ENCODE data around the gene EPS8L1. TPM values are rescaled to one million over a fixed set of nuclear protein-coding genes. Genes with fewer than 3 reads are reported as not detected.
"Not testable (repeated sequence)": the region's sequence is repeated elsewhere in the genome, so short reads cannot be mapped to it uniquely, and the experiment has no call there.

The EPS8L1 gene
- total RNA-seq, 1 experiment from 2014 or later: 3.5 TPM

DNA sequence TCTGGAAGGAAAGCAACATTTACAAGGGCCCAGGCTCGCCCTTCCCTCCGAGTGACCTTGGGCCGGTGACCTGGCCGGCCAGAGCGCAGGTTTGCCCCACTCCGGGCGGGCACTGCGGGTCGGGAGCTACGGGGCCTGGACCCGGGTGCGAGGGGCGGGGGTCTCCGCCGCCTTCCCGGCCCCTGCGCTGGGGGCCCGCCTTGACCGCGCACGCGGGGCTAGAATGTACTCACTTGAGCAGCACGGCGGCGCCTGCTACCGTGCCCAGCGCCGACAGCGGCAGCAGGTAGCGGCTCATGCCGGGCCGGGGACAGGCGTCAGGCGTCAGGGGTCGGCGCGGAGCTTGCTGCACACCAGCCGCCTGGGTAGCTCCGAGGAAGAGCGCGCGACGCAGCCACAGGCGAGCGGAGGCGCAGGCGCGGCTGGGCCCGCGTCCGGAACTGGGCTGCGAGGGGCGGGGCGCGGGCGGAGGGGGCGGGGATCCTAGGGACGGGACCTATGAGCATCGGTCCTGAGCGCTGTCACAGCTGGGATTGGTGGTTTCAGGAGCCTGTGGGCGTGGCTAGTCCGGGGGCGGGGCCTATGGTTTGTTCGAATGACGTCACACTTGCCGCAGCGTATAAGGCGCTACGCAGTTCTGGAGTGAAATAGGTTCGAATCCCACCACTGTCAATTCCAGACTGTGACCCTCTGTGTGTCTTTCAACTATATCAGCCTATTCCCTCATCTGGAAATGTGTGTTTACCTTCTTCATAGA is 12.8 kb upstream of the EPS8L1 start, which contains the start of gene RDH13:
TSS of gene RDH13 (minus strand) at position 414 of the 757 bp plus-strand sequence. CDS start at position 298, 116 bp downstream.
- Histone ChIP-seq H3K4me1 (replicated peaks) (peaks cover 10% of the 10 kb centered on the region), H3K4me3 (peak within 1 kb of the TSS; percentile 60), H3K27ac (no peak within 1 kb of the TSS), H3K27me3 (replicated peaks) (peaks cover 17% of the 10 kb centered on the region), H3K36me3 (0 out of 2 replicates have a peak, but pooled peaks cover 3% of the 10 kb centered on the region), H3K9me3 (replicated peaks) (no peaks in the 10 kb centered on the region; the same call in 1 of the 2 replicates)
- peak; percentile 68 to 96 for DNase-seq (ENCODE audit: low read depth in 1 of 2, low spot score in 2 of 2)

DNA sequence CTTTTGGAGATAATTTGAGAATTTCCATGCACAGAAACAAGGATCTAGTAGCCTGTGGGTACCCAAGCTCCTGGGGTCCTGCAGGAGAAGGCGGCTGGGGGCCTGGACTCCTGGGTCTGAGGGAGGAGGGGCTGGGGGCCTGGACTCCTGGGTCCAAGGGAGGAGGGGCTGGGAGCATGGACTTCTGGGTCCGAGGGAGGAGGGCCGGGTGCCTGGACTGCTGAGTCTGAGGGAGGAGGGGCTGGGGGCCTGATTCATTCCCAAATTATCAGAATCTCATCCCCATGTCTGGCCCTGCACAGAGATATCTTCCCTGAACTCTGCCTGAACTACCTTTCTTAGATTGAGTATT is 12.2 kb upstream of the EPS8L1 start:
- H3K4me3 ChIP-seq: peak overlapping the region; percentile 60
- no peak overlapping the region for H3K27ac ChIP-seq
- peaks cover 10% of the 10 kb centered on the region for H3K4me1 ChIP-seq (replicated peaks)
- 0 out of 2 replicates have a peak, but pooled peaks cover 3% of the 10 kb centered on the region for H3K36me3 ChIP-seq
- H3K9me3 ChIP-seq (replicated peaks): no peaks in the 10 kb centered on the region; the same call in 1 of the 2 replicates
- H3K27me3 ChIP-seq (replicated peaks): peaks cover 21% of the 10 kb centered on the region
- DNase-seq (ENCODE audit: low read depth in 1 of 2, low spot score in 2 of 2): no peak

DNA sequence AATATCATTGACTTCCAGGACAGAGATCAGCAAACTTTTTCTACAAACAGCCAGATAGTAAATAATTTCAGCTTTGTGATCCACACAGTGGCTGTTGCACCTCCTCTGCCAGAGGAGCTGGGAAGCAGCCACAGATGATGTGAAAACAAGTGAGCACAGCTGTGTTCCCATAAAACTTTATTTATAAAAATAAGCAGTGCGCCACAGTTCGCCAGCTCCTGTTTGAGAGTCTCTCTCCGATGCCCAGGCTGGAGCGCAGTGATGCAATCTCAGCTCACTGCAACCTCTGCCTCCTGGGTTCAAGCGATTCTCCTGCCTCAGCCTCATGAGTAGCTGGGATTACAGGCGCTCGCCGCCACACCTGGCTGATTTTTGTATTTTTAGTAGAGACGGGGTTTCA is 10.2 kb upstream of the EPS8L1 start:
- not testable (repeated sequence) for H3K27ac ChIP-seq
- H3K27me3 ChIP-seq (replicated peaks): peaks cover 32% of the 10 kb centered on the region

DNA sequence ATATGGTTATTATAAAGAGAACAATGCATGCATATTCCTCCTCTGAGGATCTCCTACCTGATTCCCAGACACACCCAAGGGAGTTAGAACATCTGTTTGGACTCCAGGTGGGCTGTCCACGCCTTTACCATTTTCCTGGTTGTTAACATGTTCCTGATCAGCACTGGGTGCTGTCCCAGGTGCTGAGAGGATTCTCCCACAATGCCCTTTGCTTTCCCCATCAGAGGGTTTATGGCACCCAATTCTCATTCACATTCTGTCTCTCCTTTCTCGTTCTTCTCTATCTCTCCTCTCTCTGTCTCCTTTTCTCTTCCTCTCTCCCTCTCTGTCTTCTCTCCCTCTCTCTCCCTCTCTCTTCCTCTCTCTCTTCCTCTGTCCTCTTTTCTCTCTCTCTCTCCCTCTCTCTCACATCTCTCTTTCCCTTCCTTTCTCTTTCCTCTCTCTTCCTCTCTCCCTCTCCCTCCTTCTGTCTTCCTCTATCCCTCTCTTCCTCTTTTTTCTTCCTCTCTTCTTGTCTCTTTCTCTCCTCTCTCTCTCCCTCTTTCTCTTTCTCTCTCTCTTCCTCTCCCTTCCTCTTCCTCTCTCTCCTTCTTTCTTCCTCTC is 9.5 kb upstream of the EPS8L1 start:
- no peaks in the 10 kb centered on the region; the same call in 1 of the 2 replicates for H3K9me3 ChIP-seq (replicated peaks)
- peaks cover 36% of the 10 kb centered on the region for H3K27me3 ChIP-seq (replicated peaks)
- H3K36me3 ChIP-seq: 0 out of 2 replicates have a peak, but pooled peaks cover 3% of the 10 kb centered on the region
- no peak overlapping the region for H3K27ac ChIP-seq
- H3K4me3 ChIP-seq: no peak overlapping the region
- H3K4me1 ChIP-seq (replicated peaks): peaks cover 10% of the 10 kb centered on the region
- no peak for DNase-seq (ENCODE audit: low read depth in 1 of 2, low spot score in 2 of 2)

More for the DNA sequence above, 10.2 kb upstream of the EPS8L1 start:
- not testable (repeated sequence) for H3K9me3 ChIP-seq (replicated peaks); DNase-seq (ENCODE audit: low read depth in 1 of 2, low spot score in 2 of 2); H3K4me3 ChIP-seq; H3K36me3 ChIP-seq
- H3K4me1 ChIP-seq (replicated peaks): peaks cover 10% of the 10 kb centered on the region

DNA sequence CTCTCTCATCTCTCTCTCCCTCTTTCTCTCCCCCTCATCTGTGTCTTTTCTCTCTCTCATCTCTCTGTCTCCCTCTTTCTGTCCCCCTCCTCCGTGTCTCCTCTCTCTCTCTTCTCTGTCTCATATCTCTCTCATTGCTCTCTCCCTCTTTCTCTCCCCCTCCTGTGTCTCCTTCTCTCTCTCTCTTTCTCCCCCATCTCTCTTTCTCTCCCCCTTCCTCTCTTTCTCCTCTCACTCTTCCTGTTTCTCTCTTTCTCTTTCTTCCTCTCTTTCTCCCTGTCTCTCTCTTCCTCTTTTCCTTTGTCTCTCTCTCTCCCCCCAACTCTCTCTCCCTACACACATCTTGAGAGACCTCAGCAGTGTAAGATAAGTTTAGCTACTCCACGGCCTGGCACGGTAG is 7.8 kb upstream of the EPS8L1 start:
- Histone ChIP-seq H3K36me3 (no peaks in the 10 kb centered on the region), H3K9me3 (replicated peaks) (no peaks in the 10 kb centered on the region), H3K27me3 (replicated peaks) (peaks cover 37% of the 10 kb centered on the region), H3K27ac (no peak overlapping the region), H3K4me1 (replicated peaks) (0 out of 2 replicates have a peak, but pooled peaks cover 3% of the 10 kb centered on the region), H3K4me3 (no peak overlapping the region)
- DNase-seq (ENCODE audit: low read depth in 1 of 2, low spot score in 2 of 2): no peak

DNA sequence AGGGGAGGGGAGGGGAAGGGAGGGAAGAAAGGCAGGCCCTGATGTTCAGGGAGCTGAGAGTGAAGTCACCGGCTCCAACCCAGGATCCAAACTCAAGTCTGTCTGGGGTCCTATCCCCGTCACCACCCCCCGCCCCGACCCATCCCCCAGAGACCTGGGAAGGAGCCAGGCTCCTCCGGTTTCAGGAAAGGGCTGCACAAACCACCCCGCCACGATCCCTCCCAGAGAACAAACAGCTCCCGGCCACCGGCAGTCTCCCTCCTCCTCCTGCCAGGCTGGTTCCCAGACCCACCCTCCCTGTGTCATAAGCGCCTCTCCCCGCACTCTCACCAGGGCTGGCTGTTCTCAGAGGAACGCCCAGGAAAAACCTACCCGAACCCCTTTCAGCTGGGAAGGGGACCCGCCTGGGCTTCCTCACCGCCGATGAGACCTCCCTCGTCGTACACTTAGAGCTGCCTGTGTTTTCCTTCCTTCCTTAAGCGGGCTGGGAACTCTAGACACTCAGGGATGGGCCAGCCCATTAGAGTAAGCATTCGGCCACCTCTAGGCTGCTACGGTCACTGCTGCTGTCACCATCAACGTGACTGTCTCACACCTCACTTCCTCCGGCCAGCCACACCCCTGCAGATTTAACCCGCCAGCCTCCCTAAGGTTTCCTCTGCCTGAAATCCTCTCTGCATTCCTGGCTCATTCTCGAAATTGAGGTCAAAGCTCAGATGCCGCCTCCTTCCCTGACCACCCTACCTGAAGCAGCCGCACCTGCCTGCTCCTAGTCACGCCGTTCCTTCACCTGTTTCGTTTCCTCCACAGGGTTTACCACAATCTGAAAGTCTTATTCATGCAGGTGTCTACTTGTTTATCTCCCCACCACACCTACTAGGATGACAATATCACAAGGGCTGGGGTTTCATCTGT is 6.5 kb upstream of the EPS8L1 start:
- H3K27ac ChIP-seq: no peak overlapping the region
- no peaks in the 10 kb centered on the region for H3K4me1 ChIP-seq (replicated peaks)
- DNase-seq (ENCODE audit: low read depth in 1 of 2, low spot score in 2 of 2): no peak
- H3K27me3 ChIP-seq (replicated peaks): peaks cover 37% of the 10 kb centered on the region
- no peaks in the 10 kb centered on the region for H3K9me3 ChIP-seq (replicated peaks)
- H3K4me3 ChIP-seq: no peak overlapping the region
- H3K36me3 ChIP-seq: no peaks in the 10 kb centered on the region

DNA sequence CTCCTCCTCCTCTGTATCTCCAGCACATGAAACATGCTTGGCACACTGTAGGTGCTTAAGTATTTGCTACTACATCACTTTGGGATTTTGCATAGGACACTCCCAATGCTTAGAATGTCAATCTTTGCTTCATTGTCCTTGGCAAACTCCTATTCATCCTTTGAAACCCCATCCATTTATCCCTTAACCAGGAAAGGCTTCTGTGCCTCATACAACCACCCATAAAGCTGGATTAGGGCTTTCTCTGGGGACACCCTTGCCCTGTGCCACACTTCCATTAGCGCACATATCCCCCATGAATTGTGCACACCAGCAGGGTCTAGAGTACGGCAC is 5.8 kb upstream of the EPS8L1 start:
- H3K27me3 ChIP-seq (replicated peaks): peaks cover 39% of the 10 kb centered on the region
- no peak overlapping the region for H3K4me3 ChIP-seq
- DNase-seq (ENCODE audit: low read depth in 1 of 2, low spot score in 2 of 2): no peak
- H3K27ac ChIP-seq: no peak overlapping the region
- no peaks in the 10 kb centered on the region for H3K9me3 ChIP-seq (replicated peaks)
- no peaks in the 10 kb centered on the region for H3K36me3 ChIP-seq
- H3K4me1 ChIP-seq (replicated peaks): no peaks in the 10 kb centered on the region

DNA sequence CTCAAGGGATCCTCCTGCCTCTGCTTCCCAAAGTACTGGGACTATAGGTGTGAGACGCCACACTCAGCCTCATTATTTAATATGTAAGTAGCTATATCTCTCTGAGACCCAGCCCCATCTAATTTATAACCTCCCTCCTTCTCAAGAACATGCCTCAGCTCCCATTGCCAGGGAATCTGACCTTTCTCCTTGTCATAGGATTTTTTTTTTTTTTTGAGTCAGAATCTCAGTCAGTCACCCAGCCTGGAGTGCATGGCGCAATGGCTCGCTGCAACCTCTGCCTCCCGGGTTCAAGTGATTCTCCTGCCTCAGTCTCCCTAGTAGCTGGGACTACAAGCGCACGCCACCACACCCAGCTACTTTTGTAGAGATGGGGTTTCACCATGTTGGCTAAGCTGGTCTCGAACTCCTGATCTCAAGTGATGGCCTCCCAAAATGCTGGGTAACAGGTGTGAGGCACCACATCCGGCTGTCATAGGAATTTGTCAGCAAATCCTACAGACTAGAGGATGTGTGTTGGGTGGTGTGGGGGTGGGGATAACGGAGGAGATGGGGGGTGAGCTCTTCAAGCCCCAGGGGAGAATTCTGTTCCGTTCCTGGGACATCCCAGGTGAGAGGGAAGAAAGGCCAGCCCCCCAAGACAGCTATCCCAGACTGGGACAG is 5.1 kb upstream of the EPS8L1 start:
- H3K4me1 ChIP-seq (replicated peaks): no peaks in the 10 kb centered on the region

DNA sequence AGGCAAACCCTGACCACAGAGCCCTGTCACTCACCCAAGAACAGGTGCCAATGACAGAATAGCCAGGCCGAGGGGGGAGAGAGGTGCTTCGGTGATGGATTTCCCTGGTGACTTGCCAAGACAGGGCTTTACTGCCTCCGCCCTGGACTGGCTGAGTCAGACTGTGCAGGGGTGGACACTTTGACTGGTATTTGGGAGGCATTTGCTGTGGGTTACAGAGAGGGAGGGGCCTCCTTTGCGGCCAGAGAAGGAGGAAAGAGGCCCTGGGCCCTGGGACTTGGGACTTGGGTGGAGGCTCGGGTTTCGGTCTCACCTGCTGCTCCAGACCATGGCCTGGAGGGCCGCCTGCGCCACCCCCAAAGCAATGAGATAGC is 4.6 kb upstream of the EPS8L1 start:
- Histone ChIP-seq H3K36me3 (no peaks in the 10 kb centered on the region), H3K4me3 (no peak overlapping the region), H3K4me1 (replicated peaks) (no peaks in the 10 kb centered on the region), H3K27ac (no peak overlapping the region), H3K9me3 (replicated peaks) (no peaks in the 10 kb centered on the region), H3K27me3 (replicated peaks) (peaks cover 37% of the 10 kb centered on the region)
- DNase-seq (ENCODE audit: low read depth in 1 of 2, low spot score in 2 of 2): no peak

More for the DNA sequence above, 5.1 kb upstream of the EPS8L1 start:
- H3K9me3 ChIP-seq (replicated peaks): no peaks in the 10 kb centered on the region
- peaks cover 40% of the 10 kb centered on the region for H3K27me3 ChIP-seq (replicated peaks)
- no peak overlapping the region for H3K4me3 ChIP-seq
- no peak overlapping the region for H3K27ac ChIP-seq
- DNase-seq (ENCODE audit: low read depth in 1 of 2, low spot score in 2 of 2): no peak
- no peaks in the 10 kb centered on the region for H3K36me3 ChIP-seq

DNA sequence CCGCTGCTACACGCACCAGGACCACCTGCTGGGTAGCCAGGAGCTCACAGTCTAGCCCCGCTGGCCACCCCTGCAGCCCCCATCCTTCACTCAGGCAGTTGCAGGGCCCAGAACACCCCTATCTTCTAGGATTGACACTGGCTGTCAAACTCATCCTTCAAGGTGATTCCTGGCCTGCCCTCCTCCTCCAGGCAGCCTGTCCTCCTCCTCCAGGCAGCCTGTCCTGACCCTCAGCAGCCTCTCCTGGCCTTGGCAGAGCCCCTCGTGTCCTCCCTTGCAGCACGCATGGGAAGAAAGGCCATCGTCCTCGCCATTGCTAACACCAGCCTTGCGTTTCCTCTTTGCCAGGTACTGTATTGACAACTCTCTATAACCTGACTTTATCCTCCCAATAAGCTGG is 3.8 kb upstream of the EPS8L1 start:
- Histone ChIP-seq H3K9me3 (replicated peaks) (no peaks in the 10 kb centered on the region), H3K36me3 (no peaks in the 10 kb centered on the region), H3K27ac (no peak overlapping the region), H3K4me1 (replicated peaks) (no peaks in the 10 kb centered on the region), H3K27me3 (replicated peaks) (peaks cover 41% of the 10 kb centered on the region), H3K4me3 (no peak overlapping the region)
- no peak for DNase-seq (ENCODE audit: low read depth in 1 of 2, low spot score in 2 of 2)

DNA sequence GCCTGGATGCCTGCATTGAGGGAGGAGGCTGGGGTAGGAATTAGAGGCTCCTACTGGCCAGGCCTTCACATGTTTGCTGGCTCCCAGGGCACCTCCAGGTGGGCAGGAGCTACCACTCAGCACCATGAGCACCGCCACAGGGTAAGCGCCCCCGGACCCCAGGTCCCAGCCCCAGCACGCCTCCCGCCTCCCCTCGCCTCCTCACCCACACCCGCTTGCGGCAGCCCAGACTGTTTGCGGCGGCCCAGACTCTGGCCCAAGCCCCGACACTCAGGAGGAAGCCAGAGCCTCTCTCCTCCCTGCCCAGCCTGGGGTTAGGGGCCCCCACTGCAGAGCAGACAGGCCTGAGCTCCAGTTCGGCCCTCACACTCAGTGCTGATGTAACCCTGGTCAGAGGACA is 652 bp downstream of the EPS8L1 start:
- no peak for DNase-seq (ENCODE audit: low read depth in 1 of 2, low spot score in 2 of 2)
- H3K9me3 ChIP-seq (replicated peaks): no peaks in the 10 kb centered on the region

DNA sequence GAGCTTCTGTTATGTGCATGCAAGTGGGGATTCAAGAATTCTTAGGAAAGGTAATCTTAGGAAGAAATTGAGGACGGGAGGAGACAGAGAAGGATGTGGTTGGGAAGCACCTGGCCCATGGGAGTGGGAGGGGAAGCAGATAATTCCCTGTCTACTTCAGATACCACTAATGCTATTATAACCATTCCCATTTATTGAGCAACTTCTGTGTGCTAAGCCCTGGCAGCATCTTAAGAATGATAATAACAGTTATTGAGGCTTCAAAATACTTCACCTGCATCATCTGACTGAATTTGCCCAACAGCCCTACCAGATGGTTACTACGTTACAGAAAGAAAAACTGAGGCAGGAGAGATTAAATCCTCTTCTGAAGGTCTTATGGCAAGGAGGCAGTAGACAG is 1.4 kb downstream of the EPS8L1 start:
- Histone ChIP-seq H3K4me1 (replicated peaks) (peaks cover 22% of the 10 kb centered on the region), H3K4me3 (no peak overlapping the region), H3K36me3 (no peaks in the 10 kb centered on the region), H3K27me3 (replicated peaks) (peaks cover 50% of the 10 kb centered on the region), H3K9me3 (replicated peaks) (peaks cover 4% of the 10 kb centered on the region), H3K27ac (no peak overlapping the region)
- no peak for DNase-seq (ENCODE audit: low read depth in 1 of 2, low spot score in 2 of 2)

More for the DNA sequence above, 652 bp downstream of the EPS8L1 start:
- peaks cover 14% of the 10 kb centered on the region for H3K4me1 ChIP-seq (replicated peaks)
- no peak overlapping the region for H3K27ac ChIP-seq
- peaks cover 42% of the 10 kb centered on the region for H3K27me3 ChIP-seq (replicated peaks)
- no peak overlapping the region for H3K4me3 ChIP-seq
- no peaks in the 10 kb centered on the region for H3K36me3 ChIP-seq

DNA sequence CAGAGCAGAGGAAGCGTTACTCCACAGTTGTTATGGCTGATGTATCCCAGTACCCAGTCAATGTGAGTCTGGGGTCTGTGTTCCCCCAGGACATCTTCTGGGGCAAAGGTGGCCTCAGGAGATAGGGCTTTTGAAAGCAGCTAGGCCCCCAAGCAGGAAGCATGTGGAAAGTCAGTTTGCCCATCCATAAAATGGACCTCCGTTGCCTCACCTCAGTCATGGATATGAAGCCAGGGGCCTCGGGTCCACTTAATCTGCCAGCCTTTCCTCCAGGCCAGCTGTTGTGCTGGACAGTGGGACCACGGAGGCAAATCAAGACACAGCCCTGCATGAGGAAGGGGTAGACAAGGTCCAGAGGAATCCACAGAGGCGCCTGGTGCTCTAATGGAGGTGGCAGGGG is 3.3 kb downstream of the EPS8L1 start:
- Histone ChIP-seq H3K4me3 (no peak overlapping the region), H3K27me3 (replicated peaks) (peaks cover 64% of the 10 kb centered on the region), H3K4me1 (replicated peaks) (peaks cover 26% of the 10 kb centered on the region), H3K9me3 (replicated peaks) (peaks cover 7% of the 10 kb centered on the region), H3K27ac (no peak overlapping the region), H3K36me3 (no peaks in the 10 kb centered on the region)
- no peak for DNase-seq (ENCODE audit: low read depth in 1 of 2, low spot score in 2 of 2)
